H1 (cell line): ENCODE data around the gene DYSF.

Experiments used
- CHD1 ChIP-seq: IDR thresholded peaks from 2 replicates; pipeline ENCODE4 v1.6.1; 2012; ENCODE audit warnings: low read depth, low read length, improper control_type of control experiment
- CHD2 ChIP-seq: IDR thresholded peaks from 2 replicates; pipeline ENCODE4 v1.6.1; 2012; ENCODE audit warnings: low read length, improper control_type of control experiment
- CTCF ChIP-seq, 3 experiments: IDR thresholded peaks; 1 replicate in 2 of 3; 2 replicates in 1 of 3; pipeline versions ENCODE4 v1.5.1 to v1.6.1; 2011; ENCODE audit warnings: low read length in 3 of 3, mild to moderate bottlenecking in 3 of 3, inconsistent platforms in 2 of 3, low read depth in 1 of 3, moderate library complexity in 1 of 3; ENCODE audit not compliant: insufficient read depth in 1 of 3; ENCODE audit errors: control extremely low read depth in 1 of 3
- EZH2 ChIP-seq: fragments of 200-600 bp; sonication (generic); IDR thresholded peaks from 2 replicates; pipeline ENCODE4 v1.7.1; 2012; ENCODE audit warnings: low read depth, mild to moderate bottlenecking, moderate library complexity, low read length, inconsistent platforms; ENCODE audit not compliant: severe bottlenecking
- POLR2A ChIP-seq, 2 experiments: IDR thresholded peaks; 1 replicate in 1 of 2; 2 replicates in 1 of 2; pipeline ENCODE4 v1.6.1; 2011; ENCODE audit warnings: low read depth in 2 of 2, low read length in 2 of 2, mild to moderate bottlenecking in 2 of 2; ENCODE audit errors: control extremely low read depth in 1 of 2
- POU5F1 ChIP-seq: IDR thresholded peaks from 2 replicates; pipeline ENCODE4 v1.6.1; 2011; ENCODE audit warnings: low read depth, mild to moderate bottlenecking, low read length, moderate library complexity
- SRF ChIP-seq: IDR thresholded peaks from 2 replicates; pipeline ENCODE4 v1.6.1; 2011; ENCODE audit warnings: mild to moderate bottlenecking, low read depth, low read length, moderate library complexity
- TBP ChIP-seq: IDR thresholded peaks from 2 replicates; pipeline ENCODE4 v1.6.1; 2011; ENCODE audit warnings: low read depth, low read length, improper control_type of control experiment
- TF ChIP-seq, protein P1 (sequence below): IDR thresholded peaks from 2 replicates; pipeline ENCODE4 v1.6.1; 2011; ENCODE audit warnings: low read length, improper control_type of control experiment

DNA sequence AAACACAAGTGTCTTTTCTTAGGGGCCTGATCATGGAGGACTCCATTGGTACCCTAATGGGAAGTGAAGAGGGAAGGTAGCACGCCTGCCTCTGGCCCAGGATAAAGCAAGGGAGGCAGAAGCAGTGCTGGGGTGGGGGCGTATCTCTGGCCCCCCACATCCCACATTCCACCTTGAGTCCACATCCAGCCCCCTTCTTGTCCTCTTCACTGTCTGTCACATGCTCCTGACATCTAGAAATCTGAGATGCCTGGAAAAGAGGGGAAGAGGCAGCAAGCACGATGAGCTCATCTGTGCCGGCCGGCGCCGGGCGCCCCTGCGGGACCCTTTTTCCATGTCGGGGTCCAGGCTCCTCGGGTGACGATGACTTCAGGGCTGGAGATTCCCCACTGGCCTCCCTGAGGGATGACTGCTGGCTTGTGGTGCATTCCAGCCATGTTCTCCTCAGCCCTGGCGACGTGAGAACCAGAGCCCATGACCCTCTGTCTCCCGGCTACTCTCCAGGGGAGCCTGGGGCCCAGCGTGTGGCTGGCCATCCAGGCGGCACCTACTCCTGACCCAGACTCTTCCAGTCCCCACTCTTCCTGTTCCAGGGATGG is 277.5 kb downstream of the DYSF start:
- TF ChIP-seq CTCF (IDR thresholded peaks at IDR 0.05; ENCODE audit: control extremely low read depth in 1 of 3, insufficient read depth in 1 of 3, low read depth in 1 of 3, low read length in 3 of 3) (no peak), POLR2A (IDR thresholded peaks at IDR 0.05; ENCODE audit: control extremely low read depth in 1 of 2, low read depth in 2 of 2, low read length in 2 of 2) (no peak), SRF (no peak), EZH2 (no peak), TBP (no peak), CHD1 (no peak), POU5F1 (no peak), CHD2 (no peak)
- TF ChIP-seq, protein P1, sequence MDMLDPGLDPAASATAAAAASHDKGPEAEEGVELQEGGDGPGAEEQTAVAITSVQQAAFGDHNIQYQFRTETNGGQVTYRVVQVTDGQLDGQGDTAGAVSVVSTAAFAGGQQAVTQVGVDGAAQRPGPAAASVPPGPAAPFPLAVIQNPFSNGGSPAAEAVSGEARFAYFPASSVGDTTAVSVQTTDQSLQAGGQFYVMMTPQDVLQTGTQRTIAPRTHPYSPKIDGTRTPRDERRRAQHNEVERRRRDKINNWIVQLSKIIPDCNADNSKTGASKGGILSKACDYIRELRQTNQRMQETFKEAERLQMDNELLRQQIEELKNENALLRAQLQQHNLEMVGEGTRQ: no peak
